GM12873 (cell line): ENCODE data around the gene NDFIP1.

Experiments
- TF ChIP-seq, protein P1 (sequence below): IDR thresholded peaks from 2 replicates; pipeline ENCODE4 v1.5.1; 2012; ENCODE audit warnings: low read depth, mild to moderate bottlenecking, moderate library complexity, low read length, control low read depth; ENCODE audit not compliant: insufficient read depth; ENCODE audit errors: missing control alignments

Gene NDFIP1

DNA sequence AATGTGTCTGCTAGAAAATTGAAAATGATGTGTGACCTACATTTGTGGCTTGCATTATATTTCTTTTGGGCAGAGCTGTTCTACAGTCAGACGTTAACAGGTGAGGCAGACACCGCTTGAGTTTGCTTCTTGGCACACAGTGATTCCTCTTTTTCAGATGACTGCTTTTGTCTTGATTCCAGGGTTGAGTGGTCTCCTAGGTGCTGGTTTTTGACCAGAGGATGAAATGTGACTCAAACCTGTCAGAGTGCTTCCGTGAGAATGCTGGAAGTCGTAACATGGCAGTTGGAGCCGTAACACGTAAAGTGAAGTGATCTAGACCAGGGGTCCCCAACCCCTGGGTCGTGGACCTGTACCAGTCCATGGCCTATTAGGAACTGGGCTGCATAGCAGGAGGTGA, 28.3 kb upstream of the NDFIP1 start:
- TF ChIP-seq, protein P1, sequence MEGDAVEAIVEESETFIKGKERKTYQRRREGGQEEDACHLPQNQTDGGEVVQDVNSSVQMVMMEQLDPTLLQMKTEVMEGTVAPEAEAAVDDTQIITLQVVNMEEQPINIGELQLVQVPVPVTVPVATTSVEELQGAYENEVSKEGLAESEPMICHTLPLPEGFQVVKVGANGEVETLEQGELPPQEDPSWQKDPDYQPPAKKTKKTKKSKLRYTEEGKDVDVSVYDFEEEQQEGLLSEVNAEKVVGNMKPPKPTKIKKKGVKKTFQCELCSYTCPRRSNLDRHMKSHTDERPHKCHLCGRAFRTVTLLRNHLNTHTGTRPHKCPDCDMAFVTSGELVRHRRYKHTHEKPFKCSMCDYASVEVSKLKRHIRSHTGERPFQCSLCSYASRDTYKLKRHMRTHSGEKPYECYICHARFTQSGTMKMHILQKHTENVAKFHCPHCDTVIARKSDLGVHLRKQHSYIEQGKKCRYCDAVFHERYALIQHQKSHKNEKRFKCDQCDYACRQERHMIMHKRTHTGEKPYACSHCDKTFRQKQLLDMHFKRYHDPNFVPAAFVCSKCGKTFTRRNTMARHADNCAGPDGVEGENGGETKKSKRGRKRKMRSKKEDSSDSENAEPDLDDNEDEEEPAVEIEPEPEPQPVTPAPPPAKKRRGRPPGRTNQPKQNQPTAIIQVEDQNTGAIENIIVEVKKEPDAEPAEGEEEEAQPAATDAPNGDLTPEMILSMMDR = no peak

DNA sequence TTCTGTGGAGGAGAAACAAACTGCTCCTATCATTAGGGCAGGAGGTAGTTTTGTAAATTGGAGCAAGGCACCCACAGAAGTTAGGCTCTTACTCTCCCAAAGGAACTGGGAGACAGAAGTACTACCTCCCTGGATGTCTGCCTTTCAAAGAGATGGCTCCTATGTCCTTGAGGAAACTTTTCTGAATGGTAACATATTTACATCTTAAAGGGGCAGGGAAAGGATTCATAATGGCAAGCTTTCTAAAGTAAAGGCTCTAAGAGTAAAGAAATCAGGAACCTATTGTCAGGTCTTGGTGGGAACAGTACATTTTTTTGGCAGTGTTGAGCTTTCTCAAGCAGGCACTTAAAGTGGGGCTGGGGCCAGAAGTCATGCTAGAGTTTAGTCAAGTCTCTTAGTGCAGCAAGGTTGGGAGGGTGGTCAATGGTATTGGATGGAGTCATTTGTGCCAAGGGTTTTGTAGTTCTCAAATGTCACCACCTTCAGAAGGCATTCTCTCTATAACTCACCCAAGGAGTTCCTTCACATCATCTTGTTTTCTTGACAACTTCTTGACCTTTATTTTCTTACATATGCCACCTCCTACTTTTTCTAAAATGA, 26.3 kb upstream of the NDFIP1 start:
- TF ChIP-seq, protein P1 = no peak

DNA sequence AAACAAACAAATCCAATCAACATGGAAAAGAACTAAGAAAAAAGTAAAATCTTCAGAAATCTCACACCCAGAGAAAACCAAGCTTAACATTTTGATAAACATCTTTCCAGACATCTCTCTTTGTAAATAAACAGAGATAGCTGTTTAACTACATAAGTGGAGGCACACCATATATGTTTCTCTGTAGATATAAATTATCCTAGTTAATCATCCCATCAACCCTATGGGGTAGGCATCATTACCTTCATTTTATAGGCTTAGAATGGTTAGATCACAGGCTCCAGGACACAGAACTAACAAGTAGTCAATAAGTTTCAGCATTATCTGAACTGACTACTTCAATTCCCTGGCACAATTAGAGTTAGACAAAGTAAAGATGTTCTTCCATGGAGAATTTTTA, 22.4 kb upstream of the NDFIP1 start:
- TF ChIP-seq, protein P1 = no peak

DNA sequence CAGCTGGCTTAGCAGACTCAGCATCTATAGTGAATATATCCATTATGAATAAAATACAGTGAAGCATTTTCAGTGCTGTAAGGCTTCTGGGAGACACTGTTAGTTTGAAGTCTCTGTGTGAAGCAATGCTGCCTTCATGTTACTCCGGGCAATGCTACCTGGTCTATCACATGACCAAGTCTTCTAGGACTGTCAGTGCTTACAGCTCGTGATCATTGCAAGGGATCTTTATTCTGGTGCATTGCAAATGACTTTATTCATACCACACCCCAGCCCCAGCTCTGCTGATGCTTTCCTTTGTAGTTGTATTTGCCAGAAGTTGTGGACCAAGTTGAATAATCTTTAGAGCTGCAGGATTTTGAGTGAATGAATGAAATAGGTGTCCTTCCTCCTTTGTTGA, 21.9 kb upstream of the NDFIP1 start:
- TF ChIP-seq, protein P1 = no peak

GRCh38 chr5:142087920-142088679, 20.5 kb upstream of the NDFIP1 start:
- TF ChIP-seq, protein P1 = no peak

DNA sequence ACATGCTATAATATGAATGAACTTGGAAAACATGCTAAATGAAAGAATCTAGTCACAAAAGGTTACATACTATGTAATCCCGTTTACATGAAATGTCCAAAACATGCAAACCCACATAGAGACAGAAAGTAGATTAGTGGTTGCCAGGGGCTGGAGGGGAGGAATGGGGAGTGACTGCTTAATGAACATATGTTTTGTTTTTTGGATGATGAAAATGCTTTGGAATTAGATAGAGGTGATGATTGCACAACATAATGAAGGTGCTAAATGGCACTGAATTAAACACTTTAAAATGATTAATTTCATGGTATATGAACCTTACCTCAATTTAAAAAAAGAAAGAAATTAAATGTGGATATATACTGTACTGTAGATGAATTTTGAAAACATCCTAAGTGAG, 17.6 kb upstream of the NDFIP1 start:
- TF ChIP-seq, protein P1 = no peak

GRCh38 chr5:142091922-142092321, 16.7 kb upstream of the NDFIP1 start:
- TF ChIP-seq, protein P1 = no peak
